WTC11 (cell line): ENCODE results near the gene RHOA. TPM values are rescaled to one million over a fixed set of nuclear protein-coding genes. Genes with fewer than 3 reads are reported as not detected.
"Not testable (repeated sequence)": the region's sequence is repeated elsewhere in the genome, so short reads cannot be mapped to it uniquely, and the experiment has no call there.

ENCODE experiments used
- ATAC-seq: fragments of 200-7000 bp; cut with Tn5 transposase; 2 replicates; pipeline ENCODE4 v1.10.0; 2021; ENCODE audit warnings: mild to moderate bottlenecking, moderate library complexity
- CTCF ChIA-PET: fragments of 300-600 bp; sonication (Branson Sonifier 250); formaldehyde crosslinking; loops from one replicate; lab custom pipeline; 2021; ENCODE audit warnings: antibody characterized with exemption; lab: Charles Lee
- POLR2A ChIA-PET: fragments of 350-600 bp; sonication (Branson Sonifier 250); formaldehyde crosslinking; loops from one replicate; lab custom pipeline; 2021; ENCODE audit warnings: antibody characterized with exemption; lab: Charles Lee
- DNase-seq: peaks from one replicate; pipeline ENCODE4 v3.0.0; 2021; ENCODE audit warnings: low spot score
- H3K27ac Mint-ChIP-seq: 2 replicates; pipeline ENCODE4 v1.8.0; 2021; ENCODE audit warnings: mixed read lengths
- H3K27me3 Mint-ChIP-seq: 2 replicates; pipeline ENCODE4 v1.8.0; 2021; ENCODE audit warnings: low read depth, mild to moderate bottlenecking, moderate library complexity, mixed read lengths
- H3K36me3 Mint-ChIP-seq: 2 replicates; pipeline ENCODE4 v1.8.0; 2021; ENCODE audit warnings: mixed read lengths
- H3K4me1 Mint-ChIP-seq: 2 replicates; pipeline ENCODE4 v1.8.0; 2022; ENCODE audit warnings: mixed read lengths
- H3K4me3 Mint-ChIP-seq: 2 replicates; pipeline ENCODE4 v1.8.0; 2021; ENCODE audit warnings: mild to moderate bottlenecking, moderate library complexity, mixed read lengths
- H3K9me3 Mint-ChIP-seq: 2 replicates; pipeline ENCODE4 v1.8.0; 2021; ENCODE audit warnings: mixed read lengths
- ATF1 ChIP-seq: sonication (generic); formaldehyde crosslinking; IDR thresholded peaks from 2 replicates; pipeline ENCODE4 v1.8.1; 2023; ENCODE audit warnings: mild to moderate bottlenecking, moderate library complexity, missing genetic modification reagents
- FOXK1 ChIP-seq: sonication (generic); formaldehyde crosslinking; IDR thresholded peaks from 2 replicates; pipeline ENCODE4 v1.8.0; 2022; ENCODE audit warnings: mild to moderate bottlenecking, moderate library complexity, missing genetic modification reagents
- OVOL2 ChIP-seq: fragments of 250-450 bp; sonication (Bioruptor Pico); IDR thresholded peaks from 2 replicates; pipeline ENCODE4 v1.9.0; 2021; ENCODE audit warnings: mild to moderate bottlenecking, borderline replicate concordance
- PRRX2 ChIP-seq: fragments of 250-450 bp; sonication (Bioruptor Pico); IDR thresholded peaks from 2 replicates; pipeline ENCODE4 v1.8.0; 2021; ENCODE audit warnings: mild to moderate bottlenecking
- RORB ChIP-seq: fragments of 250-450 bp; sonication (Bioruptor Pico); IDR thresholded peaks from 2 replicates; pipeline ENCODE4 v1.9.0; 2021; ENCODE audit warnings: mild to moderate bottlenecking
- TP53 ChIP-seq: sonication (generic); formaldehyde crosslinking; IDR thresholded peaks from 2 replicates; pipeline ENCODE4 v1.8.1; 2023; ENCODE audit warnings: mild to moderate bottlenecking, missing genetic modification reagents
- total RNA-seq: library from RNA; stranded (reverse); gene quantifications from 3 replicates; pipeline ENCODE4 v1.2.3, GENCODE V29; 2021
- TF ChIP-seq, protein P1 (sequence below): sonication (generic); formaldehyde crosslinking; IDR thresholded peaks from 2 replicates; pipeline ENCODE4 v1.8.0; 2022; ENCODE audit warnings: mild to moderate bottlenecking, missing genetic modification reagents
- TF ChIP-seq, protein P2 (sequence below): fragments of 250-450 bp; sonication (Bioruptor Pico); IDR thresholded peaks from 2 replicates; pipeline ENCODE4 v1.9.0; 2021; ENCODE audit warnings: mild to moderate bottlenecking, borderline replicate concordance
- TF ChIP-seq, protein P3 (sequence below): fragments of 200-600 bp; IDR thresholded peaks from 2 replicates; pipeline ENCODE4 v1.8.0; 2022; ENCODE audit warnings: antibody characterized with exemption

The RHOA gene
- total RNA-seq, 1 experiment from 2014 or later, result 367 TPM

- H3K36me3 Mint-ChIP-seq, result peaks cover 41% of the 10 kb centered on the region
- TF ChIP-seq, protein P1, sequence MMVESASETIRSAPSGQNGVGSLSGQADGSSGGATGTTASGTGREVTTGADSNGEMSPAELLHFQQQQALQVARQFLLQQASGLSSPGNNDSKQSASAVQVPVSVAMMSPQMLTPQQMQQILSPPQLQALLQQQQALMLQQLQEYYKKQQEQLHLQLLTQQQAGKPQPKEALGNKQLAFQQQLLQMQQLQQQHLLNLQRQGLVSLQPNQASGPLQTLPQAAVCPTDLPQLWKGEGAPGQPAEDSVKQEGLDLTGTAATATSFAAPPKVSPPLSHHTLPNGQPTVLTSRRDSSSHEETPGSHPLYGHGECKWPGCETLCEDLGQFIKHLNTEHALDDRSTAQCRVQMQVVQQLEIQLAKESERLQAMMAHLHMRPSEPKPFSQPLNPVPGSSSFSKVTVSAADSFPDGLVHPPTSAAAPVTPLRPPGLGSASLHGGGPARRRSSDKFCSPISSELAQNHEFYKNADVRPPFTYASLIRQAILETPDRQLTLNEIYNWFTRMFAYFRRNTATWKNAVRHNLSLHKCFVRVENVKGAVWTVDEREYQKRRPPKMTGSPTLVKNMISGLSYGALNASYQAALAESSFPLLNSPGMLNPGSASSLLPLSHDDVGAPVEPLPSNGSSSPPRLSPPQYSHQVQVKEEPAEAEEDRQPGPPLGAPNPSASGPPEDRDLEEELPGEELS (CRISPR knock-in tag), result no peak
- TF ChIP-seq OVOL2 (no peak), ATF1 (CRISPR knock-in tag) (no peak), PRRX2 (CRISPR knock-in tag) (no peak), RORB (CRISPR knock-in tag) (no peak)
- TF ChIP-seq, protein P2, sequence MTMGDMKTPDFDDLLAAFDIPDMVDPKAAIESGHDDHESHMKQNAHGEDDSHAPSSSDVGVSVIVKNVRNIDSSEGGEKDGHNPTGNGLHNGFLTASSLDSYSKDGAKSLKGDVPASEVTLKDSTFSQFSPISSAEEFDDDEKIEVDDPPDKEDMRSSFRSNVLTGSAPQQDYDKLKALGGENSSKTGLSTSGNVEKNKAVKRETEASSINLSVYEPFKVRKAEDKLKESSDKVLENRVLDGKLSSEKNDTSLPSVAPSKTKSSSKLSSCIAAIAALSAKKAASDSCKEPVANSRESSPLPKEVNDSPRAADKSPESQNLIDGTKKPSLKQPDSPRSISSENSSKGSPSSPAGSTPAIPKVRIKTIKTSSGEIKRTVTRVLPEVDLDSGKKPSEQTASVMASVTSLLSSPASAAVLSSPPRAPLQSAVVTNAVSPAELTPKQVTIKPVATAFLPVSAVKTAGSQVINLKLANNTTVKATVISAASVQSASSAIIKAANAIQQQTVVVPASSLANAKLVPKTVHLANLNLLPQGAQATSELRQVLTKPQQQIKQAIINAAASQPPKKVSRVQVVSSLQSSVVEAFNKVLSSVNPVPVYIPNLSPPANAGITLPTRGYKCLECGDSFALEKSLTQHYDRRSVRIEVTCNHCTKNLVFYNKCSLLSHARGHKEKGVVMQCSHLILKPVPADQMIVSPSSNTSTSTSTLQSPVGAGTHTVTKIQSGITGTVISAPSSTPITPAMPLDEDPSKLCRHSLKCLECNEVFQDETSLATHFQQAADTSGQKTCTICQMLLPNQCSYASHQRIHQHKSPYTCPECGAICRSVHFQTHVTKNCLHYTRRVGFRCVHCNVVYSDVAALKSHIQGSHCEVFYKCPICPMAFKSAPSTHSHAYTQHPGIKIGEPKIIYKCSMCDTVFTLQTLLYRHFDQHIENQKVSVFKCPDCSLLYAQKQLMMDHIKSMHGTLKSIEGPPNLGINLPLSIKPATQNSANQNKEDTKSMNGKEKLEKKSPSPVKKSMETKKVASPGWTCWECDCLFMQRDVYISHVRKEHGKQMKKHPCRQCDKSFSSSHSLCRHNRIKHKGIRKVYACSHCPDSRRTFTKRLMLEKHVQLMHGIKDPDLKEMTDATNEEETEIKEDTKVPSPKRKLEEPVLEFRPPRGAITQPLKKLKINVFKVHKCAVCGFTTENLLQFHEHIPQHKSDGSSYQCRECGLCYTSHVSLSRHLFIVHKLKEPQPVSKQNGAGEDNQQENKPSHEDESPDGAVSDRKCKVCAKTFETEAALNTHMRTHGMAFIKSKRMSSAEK (CRISPR knock-in tag), result no peak
- H3K4me1 Mint-ChIP-seq, result no peaks in the 10 kb centered on the region
- peak overlapping the region; percentile 55 for H3K27ac Mint-ChIP-seq
- ChIA-PET CTCF (interaction anchor here (1.5 kb wide), 1 partner anchor 120 kb away, joined by 4 read pairs; no protein-coding TSS in a partner anchor), POLR2A (no interaction called here)
- H3K9me3 Mint-ChIP-seq, result no peaks in the 10 kb centered on the region
- no peak overlapping the region for H3K4me3 Mint-ChIP-seq
- DNase-seq (no peak), ATAC-seq (no peak)
- H3K27me3 Mint-ChIP-seq, result no peaks in the 10 kb centered on the region
Measured at GRCh38 chr3:49329186-49329585, 82.6 kb downstream of the RHOA start.

- H3K4me1 Mint-ChIP-seq, DNase-seq, H3K9me3 Mint-ChIP-seq, CTCF ChIA-PET, ATAC-seq, H3K4me3 Mint-ChIP-seq, H3K27me3 Mint-ChIP-seq: not testable (repeated sequence)
- Mint-ChIP-seq H3K27ac (peak overlapping the region; percentile 22), H3K36me3 (peaks cover 42% of the 10 kb centered on the region)
- POLR2A ChIA-PET, result interaction anchor here (0.6 kb wide), 1 partner anchor 360 kb away, joined by 3 read pairs; no protein-coding TSS in a partner anchor
Measured at GRCh38 chr3:49328350-49328749, 83.4 kb downstream of the RHOA start.

GRCh38 chr3:49327485-49327884, 84.3 kb downstream of the RHOA start:
- Mint-ChIP-seq H3K4me1 (no peaks in the 10 kb centered on the region), H3K9me3 (no peaks in the 10 kb centered on the region), H3K27ac (no peak overlapping the region), H3K4me3 (no peak overlapping the region), H3K27me3 (no peaks in the 10 kb centered on the region), H3K36me3 (peaks cover 38% of the 10 kb centered on the region)
- POLR2A ChIA-PET, result no interaction called here
- CTCF ChIA-PET, result interaction anchor here (0.6 to 1.1 kb wide), 2 partner anchors 64 to 156 kb away, joined by 3 to 5 read pairs; partner anchors contain the start of gene KLHDC8B
- TF ChIP-seq FOXK1 (CRISPR knock-in tag), result no peak
- TF ChIP-seq, protein P3, sequence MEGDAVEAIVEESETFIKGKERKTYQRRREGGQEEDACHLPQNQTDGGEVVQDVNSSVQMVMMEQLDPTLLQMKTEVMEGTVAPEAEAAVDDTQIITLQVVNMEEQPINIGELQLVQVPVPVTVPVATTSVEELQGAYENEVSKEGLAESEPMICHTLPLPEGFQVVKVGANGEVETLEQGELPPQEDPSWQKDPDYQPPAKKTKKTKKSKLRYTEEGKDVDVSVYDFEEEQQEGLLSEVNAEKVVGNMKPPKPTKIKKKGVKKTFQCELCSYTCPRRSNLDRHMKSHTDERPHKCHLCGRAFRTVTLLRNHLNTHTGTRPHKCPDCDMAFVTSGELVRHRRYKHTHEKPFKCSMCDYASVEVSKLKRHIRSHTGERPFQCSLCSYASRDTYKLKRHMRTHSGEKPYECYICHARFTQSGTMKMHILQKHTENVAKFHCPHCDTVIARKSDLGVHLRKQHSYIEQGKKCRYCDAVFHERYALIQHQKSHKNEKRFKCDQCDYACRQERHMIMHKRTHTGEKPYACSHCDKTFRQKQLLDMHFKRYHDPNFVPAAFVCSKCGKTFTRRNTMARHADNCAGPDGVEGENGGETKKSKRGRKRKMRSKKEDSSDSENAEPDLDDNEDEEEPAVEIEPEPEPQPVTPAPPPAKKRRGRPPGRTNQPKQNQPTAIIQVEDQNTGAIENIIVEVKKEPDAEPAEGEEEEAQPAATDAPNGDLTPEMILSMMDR, result peak; percentile 33; the same call in 1 of the 2 replicates
- DNase-seq, result no peak
- no peak for ATAC-seq

DNA sequence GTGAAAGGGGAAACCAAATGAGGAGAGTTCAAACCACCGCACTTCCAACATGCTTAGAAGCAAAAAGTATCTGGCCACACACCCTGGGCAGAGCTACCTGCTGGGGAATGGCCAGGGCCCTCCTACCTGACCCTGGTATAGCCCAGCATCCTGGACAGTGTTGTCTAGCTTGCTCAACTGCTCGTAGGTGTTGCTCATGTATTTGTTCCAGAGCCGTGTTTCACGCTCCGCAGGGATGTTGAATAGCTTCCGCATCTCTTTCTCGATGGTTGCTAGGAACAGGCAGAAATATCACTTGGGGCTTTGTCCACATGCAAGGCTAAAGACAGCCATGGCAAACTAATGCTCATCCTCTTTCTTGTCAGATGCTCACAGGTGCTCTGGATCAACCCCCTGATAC, 87.0 kb downstream of the RHOA start:
- no peaks in the 10 kb centered on the region for H3K27me3 Mint-ChIP-seq
- ATAC-seq (no peak), DNase-seq (no peak)
- ChIA-PET POLR2A (no interaction called here), CTCF (interaction anchor here (0.6 to 0.7 kb wide), 2 partner anchors 32 to 129 kb away, joined by 3 read pairs; no protein-coding TSS in a partner anchor)
- no peaks in the 10 kb centered on the region for H3K4me1 Mint-ChIP-seq
- peaks cover 41% of the 10 kb centered on the region for H3K36me3 Mint-ChIP-seq
- no peak overlapping the region for H3K27ac Mint-ChIP-seq
- TF ChIP-seq TP53 (CRISPR knock-in tag), result no peak
- H3K4me3 Mint-ChIP-seq, result no peak overlapping the region
- no peaks in the 10 kb centered on the region for H3K9me3 Mint-ChIP-seq
